Activated B cell treated with CpG ODN at 0.5 μM for 24 hours (primary cell): ENCODE results near the gene SNORC. TPM values are rescaled to one million over a fixed set of nuclear protein-coding genes. Genes with fewer than 3 reads are reported as not detected.
"Not testable (repeated sequence)": the region's sequence is repeated elsewhere in the genome, so short reads cannot be mapped to it uniquely, and the experiment has no call there.

Source experiments
- ATAC-seq: fragments of 200-7000 bp; cut with Tn5 transposase; one replicate; pipeline ENCODE4 v1.10.0; 2021; ENCODE audit warnings: low read depth, mild to moderate bottlenecking, moderate library complexity
- CTCF ChIA-PET: fragments of 350-600 bp; sonication (Branson Sonifier 250); formaldehyde crosslinking; loops from one replicate; lab custom pipeline; 2021; ENCODE audit warnings: antibody characterized with exemption; lab: Charles Lee
- POLR2A ChIA-PET: fragments of 350-600 bp; sonication (Branson Sonifier 250); formaldehyde crosslinking; loops from one replicate; lab custom pipeline; 2021; ENCODE audit warnings: antibody characterized with exemption; lab: Charles Lee
- DNase-seq: peaks from one replicate; pipeline ENCODE4 v3.0.0; 2022
- H3K27ac Mint-ChIP-seq: one replicate; pipeline ENCODE4 v1.8.0; 2020; ENCODE audit warnings: mixed read lengths
- H3K27me3 Mint-ChIP-seq: one replicate; pipeline ENCODE4 v1.8.0; 2021; ENCODE audit warnings: mixed read lengths
- H3K36me3 Mint-ChIP-seq: one replicate; pipeline ENCODE4 v1.8.0; 2021; ENCODE audit warnings: low read depth, mixed read lengths
- H3K4me1 Mint-ChIP-seq: one replicate; pipeline ENCODE4 v1.8.0; 2021; ENCODE audit warnings: mixed read lengths
- H3K4me3 Mint-ChIP-seq: one replicate; pipeline ENCODE4 v1.8.0; 2020; ENCODE audit warnings: mild to moderate bottlenecking, mixed read lengths
- H3K9me3 Mint-ChIP-seq: one replicate; pipeline ENCODE4 v1.8.0; 2020; ENCODE audit warnings: mixed read lengths
- CTCF ChIP-seq: fragments of 200-600 bp; IDR thresholded peaks from one replicate; pipeline ENCODE4 v1.8.0; 2022; ENCODE audit warnings: antibody characterized with exemption, mild to moderate bottlenecking
- intact Hi-C: fragments of 100-400 bp; cut with micrococcal nuclease; formaldehyde crosslinking; loops from one replicate; pipeline ENCODE4 v1.15.1; 2024
- total RNA-seq: library from RNA; stranded (reverse); gene quantifications from 2 replicates; pipeline ENCODE4 v1.2.3, GENCODE V29; 2022

Gene SNORC
- total RNA-seq, 1 donor from 2014 or later: 2.1 TPM

DNA sequence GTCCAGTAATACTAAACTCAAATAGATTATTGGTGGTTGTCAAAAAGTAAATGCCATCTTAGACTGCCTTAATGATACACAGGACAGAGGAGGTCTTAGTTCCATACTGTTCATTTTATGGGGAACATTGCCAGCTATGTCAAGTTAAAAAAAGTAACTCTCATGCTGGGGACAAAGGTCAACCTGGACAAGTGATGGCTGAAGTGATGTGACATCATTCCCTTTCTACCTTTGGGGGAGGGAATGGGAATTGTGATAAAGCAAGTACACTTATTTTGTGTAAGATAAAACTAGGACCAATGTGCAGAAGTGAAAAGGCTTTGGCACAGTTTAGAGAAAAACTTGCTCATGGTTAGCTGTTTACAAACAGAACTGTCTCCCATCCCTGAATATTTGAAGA, 24.0 kb upstream of the SNORC start:
- ChIA-PET CTCF (interaction anchor here (1.0 kb wide), 1 partner anchor 102 kb away, joined by 3 read pairs; no protein-coding TSS in a partner anchor), POLR2A (no interaction called here)
- DNase-seq: no peak
- Mint-ChIP-seq H3K4me3 (no peak overlapping the region), H3K36me3 (peaks cover 90% of the 10 kb centered on the region), H3K4me1 (no peaks in the 10 kb centered on the region), H3K27me3 (no peaks in the 10 kb centered on the region), H3K9me3 (no peaks in the 10 kb centered on the region), H3K27ac (no peak overlapping the region)
- no peak for TF ChIP-seq CTCF
- intact Hi-C loops: no loop called here
- no peak for ATAC-seq

DNA sequence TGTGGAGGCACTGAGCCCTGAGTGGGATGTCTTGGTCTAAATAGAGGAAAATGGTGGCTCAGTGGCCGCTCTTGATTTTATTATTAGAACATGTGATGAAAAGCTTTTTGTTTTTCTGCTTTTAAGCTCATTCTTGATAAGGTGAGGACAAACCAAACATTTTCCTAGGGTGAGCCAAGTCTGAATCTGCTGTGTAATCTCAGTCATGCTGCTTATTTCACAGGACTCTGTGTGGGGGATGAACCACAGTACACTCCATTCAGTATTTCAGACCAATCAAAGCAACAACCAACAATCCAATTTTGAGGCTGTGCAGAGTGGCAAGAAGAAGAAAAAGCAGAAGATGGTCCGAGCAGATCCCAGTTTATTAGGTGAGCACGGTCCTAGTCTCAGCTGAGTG, 20.0 kb upstream of the SNORC start:
- DNase-seq (no peak), ATAC-seq (no peak)
- ChIA-PET CTCF (no interaction called here), POLR2A (interaction anchor here (0.6 kb wide), 1 partner anchor 257 kb away, joined by 3 read pairs; no protein-coding TSS in a partner anchor)
- intact Hi-C loops: loop anchor here (5.0 to 10.0 kb wide), 2 partner anchors 88 to 535 kb away; no protein-coding TSS in a partner anchor
- Mint-ChIP-seq H3K4me3 (no peak overlapping the region), H3K27me3 (no peaks in the 10 kb centered on the region), H3K9me3 (no peaks in the 10 kb centered on the region), H3K36me3 (peaks cover 89% of the 10 kb centered on the region), H3K4me1 (no peaks in the 10 kb centered on the region), H3K27ac (no peak overlapping the region)
- TF ChIP-seq CTCF: no peak

- H3K27ac Mint-ChIP-seq, DNase-seq, H3K4me3 Mint-ChIP-seq, POLR2A ChIA-PET, ATAC-seq, H3K9me3 Mint-ChIP-seq, H3K4me1 Mint-ChIP-seq, H3K27me3 Mint-ChIP-seq: not testable (repeated sequence)
- peaks cover 87% of the 10 kb centered on the region for H3K36me3 Mint-ChIP-seq
- CTCF ChIA-PET: interaction anchor here (1.2 to 3.5 kb wide), 5 partner anchors 202 to 506 kb away, joined by 3 to 24 read pairs (median 8); partner anchors contain the start of gene ATG16L1
- intact Hi-C loops: loop anchor here (2.0 to 10.0 kb wide), 4 partner anchors 90 to 591 kb away; no protein-coding TSS in a partner anchor
These were observed 18.0 kb upstream of the SNORC start for GRCh38 chr2:232852081-232852480.

DNA sequence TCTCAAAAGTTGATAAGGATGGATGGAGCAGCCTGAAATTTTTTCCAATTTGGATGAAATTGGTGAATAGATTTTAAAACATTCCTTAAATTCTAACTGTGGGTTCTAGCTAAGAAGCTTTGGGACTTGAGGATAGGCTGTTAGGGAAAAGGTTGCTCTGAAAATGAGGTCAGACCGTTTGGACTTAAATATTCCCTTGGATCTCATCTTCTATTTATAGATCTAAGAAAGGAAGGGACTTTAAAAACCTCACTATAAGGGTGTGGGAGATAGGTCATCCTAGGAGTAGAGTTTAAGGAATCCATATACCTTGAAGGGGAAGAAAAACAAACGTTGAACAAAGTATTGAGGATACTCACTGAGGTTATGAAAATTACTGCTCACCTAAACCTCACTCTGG, 17.4 kb upstream of the SNORC start:
- no peak for ATAC-seq
- no peak overlapping the region for H3K4me3 Mint-ChIP-seq
- DNase-seq: no peak
- H3K27ac Mint-ChIP-seq: no peak overlapping the region
- H3K4me1 Mint-ChIP-seq: no peaks in the 10 kb centered on the region
- TF ChIP-seq CTCF: no peak
- intact Hi-C loops: loop anchor here (1.0 to 10.0 kb wide), 7 partner anchors 90 to 590 kb away; partner anchors contain the start of gene ATG16L1
- H3K36me3 Mint-ChIP-seq: peaks cover 87% of the 10 kb centered on the region
- ChIA-PET POLR2A (interaction anchor here (1.5 kb wide), 1 partner anchor 208 kb away, joined by 4 read pairs; the partner anchor contains the start of gene INPP5D), CTCF (interaction anchor here (1.0 to 3.5 kb wide), 10 partner anchors 10 to 513 kb away, joined by 3 to 24 read pairs (median 4); partner anchors contain the start of gene ATG16L1)
- no peaks in the 10 kb centered on the region for H3K27me3 Mint-ChIP-seq
- no peaks in the 10 kb centered on the region for H3K9me3 Mint-ChIP-seq

- peaks cover 86% of the 10 kb centered on the region for H3K36me3 Mint-ChIP-seq
- no peak overlapping the region for H3K27ac Mint-ChIP-seq
- DNase-seq (no peak), ATAC-seq (no peak)
- H3K4me1 Mint-ChIP-seq: no peaks in the 10 kb centered on the region
- no peaks in the 10 kb centered on the region for H3K9me3 Mint-ChIP-seq
- H3K4me3 Mint-ChIP-seq: no peak overlapping the region
- CTCF ChIA-PET: interaction anchor here (1.0 to 3.5 kb wide), 9 partner anchors 12 to 512 kb away, joined by 3 to 24 read pairs (median 5); partner anchors contain the start of gene ATG16L1
- no peaks in the 10 kb centered on the region for H3K27me3 Mint-ChIP-seq
- POLR2A ChIA-PET: interaction anchor here (1.5 kb wide), 2 partner anchors 207 to 397 kb away, joined by 4 read pairs; partner anchors contain the start of genes ATG16L1 and INPP5D
- intact Hi-C loops: loop anchor here (5.0 to 10.0 kb wide), 2 partner anchors 92 to 531 kb away; no protein-coding TSS in a partner anchor
- no peak for TF ChIP-seq CTCF
These were observed 16.0 kb upstream of the SNORC start for GRCh38 chr2:232854082-232854481.
